K562 (cell line): ENCODE measurements around the gene KCNS1. TPM values are rescaled to one million over a fixed set of nuclear protein-coding genes. Genes with fewer than 3 reads are reported as not detected.

Experiments used
- ATAC-seq: fragments of 200-7000 bp; cut with Tn5 transposase; 3 replicates; pipeline ENCODE4 v1.9.1; 2020; ENCODE audit warnings: moderate library complexity
- BruUV-seq: library from RNA; stranded (reverse); fragments of 400-500 nt; replicated peaks from 2 replicates; lab custom pipeline; 2021; lab: Mats Ljungman, UMichigan
- CTCF ChIA-PET: fragments of 300-600 bp; formaldehyde crosslinking; extraction: SDS; loops from one replicate; lab custom pipeline; 2021; ENCODE audit warnings: low intra/inter-chr PET ratio; lab: Yijun Ruan, JAX
- POLR2A ChIA-PET: fragments of 300-600, 350-650 bp; sonication (Branson Sonifier 250); formaldehyde crosslinking; extraction: SDS; loops from one replicate; lab custom pipeline; 2021; ENCODE audit warnings: antibody characterized with exemption, inconsistent platforms; lab: Yijun Ruan, JAX
- DNase-seq, 4 experiments: peaks; one replicate each; pipeline versions ENCODE4 v3.0.0 to v3.0.0-alpha.2; 2011 to 2018; ENCODE audit warnings: low spot score in 3 of 4, mixed read lengths in 3 of 4; ENCODE audit errors: extremely low read depth in 1 of 4
- FAIRE-seq: peaks from 2 replicates; lab custom pipeline; 2011; peaks lifted over from hg19 to GRCh38; lab: Jason Lieb, UNC
- H2AFZ ChIP-seq: 2 replicates; pipeline ENCODE4 v1.6.0; 2011; ENCODE audit warnings: low read depth, low read length, control low read depth, inconsistent platforms
- H3K27ac ChIP-seq: fragments of 200-600 bp; 3 replicates; pipeline ENCODE4 v1.8.0; 2011; ENCODE audit warnings: low read depth, mild to moderate bottlenecking, control low read depth, inconsistent platforms, low read length, moderate library complexity, mixed read lengths; ENCODE audit errors: extremely low read depth
- H3K27me3 ChIP-seq, 2 experiments: fragments of 300-600 bp in 1 of 2; 2 replicates in 1 of 2; 3 replicates in 1 of 2; pipeline versions ENCODE4 v1.6.0 to v1.8.0; 2011; ENCODE audit warnings: inconsistent platforms in 2 of 2, low read length in 2 of 2, mild to moderate bottlenecking in 1 of 2, mixed read lengths in 1 of 2, moderate library complexity in 1 of 2; ENCODE audit not compliant: control insufficient read depth in 2 of 2, insufficient read depth in 2 of 2
- H3K36me3 ChIP-seq: fragments of 300-600 bp; 3 replicates; pipeline ENCODE4 v1.8.0; 2011; ENCODE audit warnings: mild to moderate bottlenecking, low read length, inconsistent platforms; ENCODE audit not compliant: control insufficient read depth, insufficient read depth
- H3K4me1 ChIP-seq, 2 experiments: fragments of 200-600 bp in 1 of 2; replicated peaks in 1 of 2; 2 replicates in 1 of 2; 3 replicates in 1 of 2; pipeline versions ENCODE4 v1.5.1 to v1.8.0; 2011; ENCODE audit warnings: inconsistent platforms in 2 of 2, low read length in 2 of 2, mild to moderate bottlenecking in 1 of 2, mixed read lengths in 1 of 2, moderate library complexity in 1 of 2; ENCODE audit not compliant: control insufficient read depth in 2 of 2, insufficient read depth in 2 of 2
- H3K4me2 ChIP-seq: 2 replicates; pipeline ENCODE4 v1.6.1; 2011; ENCODE audit warnings: low read length, control low read depth, inconsistent platforms, mixed read lengths; ENCODE audit not compliant: insufficient read depth
- H3K4me3 ChIP-seq: fragments of 200-600 bp; sonication (generic), shearing (Covaris generic); 2 replicates; pipeline ENCODE4 v1.5.1; 2016; ENCODE audit warnings: control low read depth, inconsistent platforms
- H3K79me2 ChIP-seq: fragments of 200-600 bp; 3 replicates; pipeline ENCODE4 v1.8.0; 2011; ENCODE audit warnings: low read length, inconsistent platforms; ENCODE audit not compliant: control insufficient read depth, insufficient read depth
- H3K9ac ChIP-seq, 2 experiments: 2 replicates each; pipeline versions ENCODE4 v1.6.0 to v1.6.1; 2011; ENCODE audit warnings: low read depth in 2 of 2, low read length in 2 of 2, control low read depth in 1 of 2, inconsistent platforms in 1 of 2, mild to moderate bottlenecking in 1 of 2, mixed read lengths in 1 of 2; ENCODE audit not compliant: insufficient read depth in 1 of 2
- H3K9me1 ChIP-seq: one replicate; pipeline ENCODE4 v1.6.0; 2011; ENCODE audit warnings: inconsistent platforms, mild to moderate bottlenecking, low read length, moderate library complexity; ENCODE audit not compliant: control insufficient read depth, insufficient read depth
- H3K9me3 ChIP-seq: replicated peaks from 2 replicates; pipeline ENCODE4 v1.5.1; 2011; ENCODE audit warnings: low read depth, low read length, inconsistent platforms; ENCODE audit not compliant: control insufficient read depth, insufficient read depth
- H4K20me1 ChIP-seq: replicated peaks from 2 replicates; pipeline ENCODE4 v1.6.1; 2011; ENCODE audit warnings: low read length, inconsistent platforms, mixed read lengths; ENCODE audit not compliant: control insufficient read depth, insufficient read depth
- CEBPB ChIP-seq: fragments of 450-650 bp; IDR thresholded peaks from 2 replicates; pipeline ENCODE4 v1.6.1; 2016; ENCODE audit warnings: missing genetic modification characterization, missing compliant biosample characterization
- HNRNPH1 ChIP-seq: fragments of 200-400 bp; formaldehyde crosslinking; optimal IDR thresholded peaks from 2 replicates; pipeline ENCODE3; 2017; ENCODE audit warnings: low read depth, mild to moderate bottlenecking, low read length, moderate library complexity
- ILK ChIP-seq: fragments of 450-650 bp; IDR thresholded peaks from 2 replicates; pipeline ENCODE4 v1.6.1; 2016; ENCODE audit warnings: missing genetic modification characterization, low read depth, mild to moderate bottlenecking, missing compliant biosample characterization, moderate library complexity, borderline replicate concordance
- KAT2B ChIP-seq: IDR thresholded peaks from one replicate; pipeline ENCODE4 v1.6.1; 2012; ENCODE audit warnings: low read depth, mild to moderate bottlenecking, control low read depth, inconsistent platforms, low read length, moderate library complexity
- NCOA4 ChIP-seq: fragments of 450-650 bp; IDR thresholded peaks from 2 replicates; pipeline ENCODE4 v1.6.1; 2018; ENCODE audit warnings: mild to moderate bottlenecking; ENCODE audit not compliant: partially characterized antibody
- PHF20 ChIP-seq: fragments of 450-650 bp; IDR thresholded peaks from 2 replicates; pipeline ENCODE4 v1.6.1; 2018; ENCODE audit not compliant: partially characterized antibody
- ZNF79 ChIP-seq: fragments of 250-450 bp; sonication (Bioruptor Pico); IDR thresholded peaks from 2 replicates; pipeline ENCODE4 v1.4.0; 2020; ENCODE audit warnings: low read depth, mild to moderate bottlenecking, moderate library complexity
- WGBS: fragments of 100-300 bp; shearing (Covaris generic); methylation state at CpG from one replicate; pipeline ENCODE4 v1.1.6; 2016; ENCODE audit warnings: low coverage, mixed read lengths; ENCODE audit not compliant: insufficient coverage; ENCODE audit errors: missing lambda C conversion rate; 5-methylcytosine and 5-hydroxymethylcytosine counted together
- in situ Hi-C: fragments of 300-500 bp; cut with MboI; formaldehyde crosslinking; loops from 4 replicates; pipeline ENCODE4 v1.15.0; 2018; ENCODE audit warnings: inconsistent platforms, mixed read lengths
- intact Hi-C: fragments of 100-400 bp; cut with micrococcal nuclease; formaldehyde crosslinking; loops from 2 replicates; pipeline ENCODE4 v1.14.2; 2022
- polyA plus RNA-seq, 8 experiments: library from polyadenylated mRNA; depleted of rRNA in 4 of 8; stranded (reverse) in 5 of 8; unstranded in 3 of 8; fragments of >200 nt; fragmentation: Nextera tagmentation in 2 of 8; fragmentation: Illumina TruSeq in 1 of 8; extraction: Ambion mirVana in 2 of 8; extraction: Trizol in 1 of 8; gene quantifications; 2 replicates each; pipeline versions ENCODE4 v1.2.1 to v1.2.3, GENCODE V29; 2011 to 2014; ENCODE audit warnings: inconsistent platforms in 1 of 8, missing spikeins in 1 of 8
- total RNA-seq, 7 experiments: library from RNA; depleted of rRNA in 6 of 7; stranded (reverse); fragments of >200 nt in 6 of 7; fragmentation: Illumina TruSeq in 2 of 7; extraction: Trizol in 2 of 7; gene quantifications; 2 replicates each; pipeline versions ENCODE4 v1.2.1 to v1.2.3, GENCODE V29; 2011 to 2021; ENCODE audit warnings: low replicate concordance in 1 of 7
- TF ChIP-seq, protein P1 (sequence below): fragments of 450-650 bp; formaldehyde crosslinking; IDR thresholded peaks from 2 replicates; pipeline ENCODE4 v1.4.0; 2020; ENCODE audit warnings: mild to moderate bottlenecking
- TF ChIP-seq, protein P2 (sequence below): fragments of 450-650 bp; IDR thresholded peaks from 2 replicates; pipeline ENCODE4 v1.6.1; 2016; ENCODE audit warnings: borderline replicate concordance

The KCNS1 gene
- total and polyA plus RNA-seq, 9 of the 15 experiments (the other 6 are each of a cell fraction or from before 2014, with no cell fraction given) = not detected

DNA sequence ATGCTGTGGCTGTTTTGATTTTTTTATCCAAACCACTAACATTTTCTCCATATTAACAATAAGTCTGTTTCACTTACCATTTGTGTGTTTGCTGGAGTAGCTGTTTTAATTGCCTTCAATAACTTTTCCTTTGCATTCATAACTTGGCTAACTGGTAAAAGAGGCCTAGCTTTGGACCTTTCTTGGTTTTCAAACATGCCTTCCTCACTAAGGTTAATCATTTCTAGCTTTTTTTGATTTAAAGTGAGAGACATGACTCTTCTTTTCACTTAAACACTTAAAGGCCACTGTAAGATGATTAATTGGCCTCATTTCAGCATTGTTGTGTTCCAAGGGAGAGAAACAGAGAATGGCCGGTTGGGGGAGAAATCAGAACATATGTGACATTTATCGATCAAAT is 20.5 kb upstream of the KCNS1 start (continued):
- TF ChIP-seq, protein P1, sequence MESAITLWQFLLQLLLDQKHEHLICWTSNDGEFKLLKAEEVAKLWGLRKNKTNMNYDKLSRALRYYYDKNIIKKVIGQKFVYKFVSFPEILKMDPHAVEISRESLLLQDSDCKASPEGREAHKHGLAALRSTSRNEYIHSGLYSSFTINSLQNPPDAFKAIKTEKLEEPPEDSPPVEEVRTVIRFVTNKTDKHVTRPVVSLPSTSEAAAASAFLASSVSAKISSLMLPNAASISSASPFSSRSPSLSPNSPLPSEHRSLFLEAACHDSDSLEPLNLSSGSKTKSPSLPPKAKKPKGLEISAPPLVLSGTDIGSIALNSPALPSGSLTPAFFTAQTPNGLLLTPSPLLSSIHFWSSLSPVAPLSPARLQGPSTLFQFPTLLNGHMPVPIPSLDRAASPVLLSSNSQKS (CRISPR knock-in tag) = no peak
- TF ChIP-seq ZNF79 (CRISPR knock-in tag) (no peak), HNRNPH1 (no peak), PHF20 (no peak), NCOA4 (no peak)

DNA sequence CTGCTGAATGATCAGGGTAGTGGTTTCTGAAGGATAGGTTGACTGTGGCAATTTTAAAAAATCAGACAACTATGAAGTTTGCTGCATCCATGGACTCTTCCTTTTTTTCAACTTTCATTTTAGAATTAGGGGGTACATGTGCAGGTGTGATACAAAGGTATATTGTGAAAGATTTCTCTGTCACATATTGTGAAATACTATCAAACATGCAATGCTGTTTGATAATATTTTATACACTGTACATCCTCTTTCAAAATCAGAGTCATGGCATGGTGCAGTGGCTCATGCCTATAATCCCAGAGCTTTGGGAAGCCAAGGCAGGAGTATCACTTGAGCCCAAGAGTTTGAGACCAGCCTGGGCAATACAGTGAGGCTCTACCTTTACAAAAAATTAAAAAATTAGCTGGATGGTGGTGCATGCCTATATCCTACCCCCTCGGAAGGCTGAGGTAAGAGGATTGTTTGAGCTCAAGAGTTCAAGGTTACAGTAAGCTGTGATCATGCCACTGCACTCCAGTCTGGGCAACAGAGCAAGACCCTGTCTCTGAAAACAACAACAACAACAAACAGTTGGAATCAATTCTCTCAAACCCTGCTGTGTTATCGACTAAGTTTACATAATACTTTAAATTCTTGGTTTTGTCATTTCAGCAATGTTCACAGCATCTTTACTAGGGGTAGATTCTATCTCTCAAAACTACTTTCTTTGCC is 18.8 kb upstream of the KCNS1 start:
- Histone ChIP-seq H2AFZ (no peak overlapping the region), H3K9me1 (no peaks in the 10 kb centered on the region), H3K9me3 (no peaks in the 10 kb centered on the region), H3K36me3 (no peaks in the 10 kb centered on the region), H3K4me2 (no peak overlapping the region), H3K79me2 (no peaks in the 10 kb centered on the region), H3K4me3 (no peak overlapping the region), H3K27ac (no peak overlapping the region), H3K9ac (no peak overlapping the region), H4K20me1 (no peaks in the 10 kb centered on the region), H3K27me3 (peaks cover 11 to 12% of the 10 kb centered on the region in 2 experiments), H3K4me1 (no peaks in the 10 kb centered on the region)
- no peak for DNase-seq
- BruUV-seq = no TSS peak
- 0 out of 2 replicates have a peak, but pooled peaks have one; percentile 33 for TF ChIP-seq CEBPB (tag)
- TF ChIP-seq, protein P2, sequence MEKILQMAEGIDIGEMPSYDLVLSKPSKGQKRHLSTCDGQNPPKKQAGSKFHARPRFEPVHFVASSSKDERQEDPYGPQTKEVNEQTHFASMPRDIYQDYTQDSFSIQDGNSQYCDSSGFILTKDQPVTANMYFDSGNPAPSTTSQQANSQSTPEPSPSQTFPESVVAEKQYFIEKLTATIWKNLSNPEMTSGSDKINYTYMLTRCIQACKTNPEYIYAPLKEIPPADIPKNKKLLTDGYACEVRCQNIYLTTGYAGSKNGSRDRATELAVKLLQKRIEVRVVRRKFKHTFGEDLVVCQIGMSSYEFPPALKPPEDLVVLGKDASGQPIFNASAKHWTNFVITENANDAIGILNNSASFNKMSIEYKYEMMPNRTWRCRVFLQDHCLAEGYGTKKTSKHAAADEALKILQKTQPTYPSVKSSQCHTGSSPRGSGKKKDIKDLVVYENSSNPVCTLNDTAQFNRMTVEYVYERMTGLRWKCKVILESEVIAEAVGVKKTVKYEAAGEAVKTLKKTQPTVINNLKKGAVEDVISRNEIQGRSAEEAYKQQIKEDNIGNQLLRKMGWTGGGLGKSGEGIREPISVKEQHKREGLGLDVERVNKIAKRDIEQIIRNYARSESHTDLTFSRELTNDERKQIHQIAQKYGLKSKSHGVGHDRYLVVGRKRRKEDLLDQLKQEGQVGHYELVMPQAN = no peak
- no peak for TF ChIP-seq ILK (tag)
- TF ChIP-seq KAT2B = no peak
- ChIA-PET POLR2A (no interaction called here), CTCF (no interaction called here)
- in situ Hi-C loops = no loop called here
- intact Hi-C loops = no loop called here
- no peak for ATAC-seq
- 0% methylated on average over 2 of the region's 2 CpGs for WGBS
- FAIRE-seq = no peak
